Upper lobe of right lung (tissue), 1 donor: ENCODE measurements around the gene SYPL2. TPM values are rescaled to one million over a fixed set of nuclear protein-coding genes. Genes with fewer than 3 reads are reported as not detected.
A peak's percentile ranks its signal among the peaks of the same experiment; 100 is the strongest.

Experiments used
- ATAC-seq: fragments of 200-7000 bp; cut with Tn5 transposase; one replicate; pipeline ENCODE4 v1.9.1; 2020; ENCODE audit warnings: mild to moderate bottlenecking, moderate library complexity
- DNase-seq: peaks from one replicate; pipeline ENCODE4 v3.0.0-alpha.2; 2020
- H3K27ac ChIP-seq: fragments of 200-600 bp; one replicate; pipeline ENCODE4 v1.8.0; 2022
- H3K27me3 ChIP-seq: fragments of 200-600 bp; one replicate; pipeline ENCODE4 v1.8.0; 2022; ENCODE audit warnings: mild to moderate bottlenecking
- H3K36me3 ChIP-seq: fragments of 200-600 bp; one replicate; pipeline ENCODE4 v1.8.0; 2022
- H3K4me1 ChIP-seq: fragments of 200-600 bp; one replicate; pipeline ENCODE4 v1.8.0; 2022
- H3K4me3 ChIP-seq: fragments of 200-600 bp; one replicate; pipeline ENCODE4 v1.8.0; 2022; ENCODE audit warnings: mild to moderate bottlenecking
- H3K9me3 ChIP-seq: fragments of 200-600 bp; one replicate; pipeline ENCODE4 v1.8.0; 2022
- CTCF ChIP-seq: fragments of 200-600 bp; IDR thresholded peaks from one replicate; pipeline ENCODE4 v1.8.0; 2022; ENCODE audit warnings: antibody characterized with exemption
- intact Hi-C: fragments of 100-400 bp; cut with DNase I; formaldehyde crosslinking; loops from one replicate; pipeline ENCODE4 v1.11.0; 2022
- total RNA-seq: library from RNA; stranded (reverse); fragmentation: NEBNext Ultra II Directional; extraction: Animal tissue kit (Norgen Biotek cat#: 25700); gene quantifications from one replicate; pipeline ENCODE4 v1.2.1, GENCODE V29; 2021
- donor health status: DM: no; HTN: yes; CAD: no; lungs with severe emphysema.

SYPL2 gene
- total RNA-seq, 1 donor from 2014 or later: 3.1 TPM

GRCh38 chr1:109490029-109490933 is 23.9 kb downstream of the SYPL2 start:
- DNase-seq (no peak), ATAC-seq (peak; percentile 61)
- intact Hi-C loops: loop anchor here (5.0 kb wide), 1 partner anchor 42 kb away; no protein-coding TSS in a partner anchor
- peaks cover 13% of the 10 kb centered on the region for H3K4me1 ChIP-seq
- H3K9me3 ChIP-seq: no peaks in the 10 kb centered on the region
- H3K27me3 ChIP-seq: no peaks in the 10 kb centered on the region
- TF ChIP-seq CTCF: peak; percentile 82
- H3K36me3 ChIP-seq: peaks cover 6% of the 10 kb centered on the region
- no peak overlapping the region for H3K27ac ChIP-seq
- no peak overlapping the region for H3K4me3 ChIP-seq

- DNase-seq: no peak
- peaks cover 10% of the 10 kb centered on the region for H3K36me3 ChIP-seq
Measured at GRCh38 chr1:109490934-109491302, 24.6 kb downstream of the SYPL2 start.

GRCh38 chr1:109491372-109491771 is 25.0 kb downstream of the SYPL2 start:
- no peaks in the 10 kb centered on the region for H3K9me3 ChIP-seq
- H3K27me3 ChIP-seq: no peaks in the 10 kb centered on the region
- H3K4me1 ChIP-seq: peaks cover 13% of the 10 kb centered on the region
- peaks cover 14% of the 10 kb centered on the region for H3K36me3 ChIP-seq
- H3K27ac ChIP-seq: no peak overlapping the region
- no peak overlapping the region for H3K4me3 ChIP-seq
- intact Hi-C loops: loop anchor here (5.0 kb wide), 1 partner anchor 41 kb away; no protein-coding TSS in a partner anchor
- DNase-seq (no peak), ATAC-seq (no peak)
- no peak for TF ChIP-seq CTCF

More at GRCh38 chr1:109490934-109491302, 24.6 kb downstream of the SYPL2 start:
- H3K9me3 ChIP-seq: no peaks in the 10 kb centered on the region
- H3K27ac ChIP-seq: no peak overlapping the region
- H3K27me3 ChIP-seq: no peaks in the 10 kb centered on the region
- intact Hi-C loops: loop anchor here (5.0 kb wide), 1 partner anchor 41 kb away; no protein-coding TSS in a partner anchor
- peaks cover 13% of the 10 kb centered on the region for H3K4me1 ChIP-seq
- no peak for TF ChIP-seq CTCF
- ATAC-seq: no peak
- H3K4me3 ChIP-seq: no peak overlapping the region

- intact Hi-C loops: loop anchor here (5.0 kb wide), 1 partner anchor 40 kb away; no protein-coding TSS in a partner anchor
- peaks cover 20% of the 10 kb centered on the region for H3K36me3 ChIP-seq
- TF ChIP-seq CTCF: no peak
- H3K4me1 ChIP-seq: peaks cover 13% of the 10 kb centered on the region
- no peaks in the 10 kb centered on the region for H3K27me3 ChIP-seq
- no peak for DNase-seq
- ATAC-seq: no peak
- no peak overlapping the region for H3K4me3 ChIP-seq
- H3K27ac ChIP-seq: no peak overlapping the region
- no peaks in the 10 kb centered on the region for H3K9me3 ChIP-seq
Measured at GRCh38 chr1:109492779-109493178, 26.4 kb downstream of the SYPL2 start.

GRCh38 chr1:109493227-109493626 is 26.9 kb downstream of the SYPL2 start:
- DNase-seq (no peak), ATAC-seq (no peak)
- intact Hi-C loops: loop anchor here (5.0 kb wide), 1 partner anchor 39 kb away; no protein-coding TSS in a partner anchor

More at GRCh38 chr1:109493227-109493626, 26.9 kb downstream of the SYPL2 start:
- Histone ChIP-seq H3K4me3 (no peak overlapping the region), H3K27me3 (no peaks in the 10 kb centered on the region), H3K36me3 (peaks cover 20% of the 10 kb centered on the region), H3K9me3 (no peaks in the 10 kb centered on the region), H3K4me1 (peaks cover 13% of the 10 kb centered on the region), H3K27ac (peak overlapping the region; percentile 80)
- TF ChIP-seq CTCF: no peak
